ENCODE data around the gene ZGLP1.

Gene ZGLP1

GRCh38 chr19:10292789-10293636 is 16.6 kb downstream of the ZGLP1 start:
- H3K36me3 ChIP-seq: peaks cover 25% of the 10 kb centered on the region
- H3K9me3 ChIP-seq (ENCODE audit: severe bottlenecking): no peaks in the 10 kb centered on the region
- DNase-seq: peak; percentile 85
- TF ChIP-seq, protein P1, sequence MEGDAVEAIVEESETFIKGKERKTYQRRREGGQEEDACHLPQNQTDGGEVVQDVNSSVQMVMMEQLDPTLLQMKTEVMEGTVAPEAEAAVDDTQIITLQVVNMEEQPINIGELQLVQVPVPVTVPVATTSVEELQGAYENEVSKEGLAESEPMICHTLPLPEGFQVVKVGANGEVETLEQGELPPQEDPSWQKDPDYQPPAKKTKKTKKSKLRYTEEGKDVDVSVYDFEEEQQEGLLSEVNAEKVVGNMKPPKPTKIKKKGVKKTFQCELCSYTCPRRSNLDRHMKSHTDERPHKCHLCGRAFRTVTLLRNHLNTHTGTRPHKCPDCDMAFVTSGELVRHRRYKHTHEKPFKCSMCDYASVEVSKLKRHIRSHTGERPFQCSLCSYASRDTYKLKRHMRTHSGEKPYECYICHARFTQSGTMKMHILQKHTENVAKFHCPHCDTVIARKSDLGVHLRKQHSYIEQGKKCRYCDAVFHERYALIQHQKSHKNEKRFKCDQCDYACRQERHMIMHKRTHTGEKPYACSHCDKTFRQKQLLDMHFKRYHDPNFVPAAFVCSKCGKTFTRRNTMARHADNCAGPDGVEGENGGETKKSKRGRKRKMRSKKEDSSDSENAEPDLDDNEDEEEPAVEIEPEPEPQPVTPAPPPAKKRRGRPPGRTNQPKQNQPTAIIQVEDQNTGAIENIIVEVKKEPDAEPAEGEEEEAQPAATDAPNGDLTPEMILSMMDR (IDR thresholded peaks at IDR 0.05; ENCODE audit: low read depth, low read length): no peak
- peak overlapping the region; percentile 57 for H3K4me3 ChIP-seq (ENCODE audit: low read depth, low read length)
- H3K27me3 ChIP-seq (ENCODE audit: insufficient read depth, low read depth, severe bottlenecking): peaks cover 9% of the 10 kb centered on the region
- H3K27ac ChIP-seq: peak overlapping the region; percentile 87

DNA sequence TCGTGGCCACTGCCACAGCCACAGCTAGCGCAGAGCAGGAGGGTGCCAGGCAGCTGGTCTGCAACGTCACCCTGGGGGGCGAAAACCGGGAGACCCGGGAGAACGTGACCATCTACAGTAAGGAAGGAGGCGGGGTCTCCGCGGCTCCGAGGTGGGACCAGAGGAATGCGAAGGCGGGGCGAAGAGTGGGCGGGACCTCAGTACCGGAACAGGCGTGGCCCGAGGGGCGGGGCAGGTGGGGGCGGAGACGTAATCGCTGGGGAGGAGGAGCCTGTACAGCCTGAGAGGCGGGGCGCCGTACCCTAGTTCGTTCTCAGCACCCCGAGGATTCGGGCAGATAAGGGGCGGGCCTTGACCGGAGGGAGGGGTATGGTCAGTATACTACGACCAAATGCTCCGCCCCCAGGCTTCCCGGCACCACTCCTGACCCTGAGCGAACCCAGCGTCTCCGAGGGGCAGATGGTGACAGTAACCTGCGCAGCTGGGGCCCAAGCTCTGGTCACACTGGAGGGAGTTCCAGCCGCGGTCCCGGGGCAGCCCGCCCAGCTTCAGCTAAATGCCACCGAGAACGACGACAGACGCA is 17.3 kb downstream of the ZGLP1 start:
- Histone ChIP-seq H3K4me3 (ENCODE audit: low read depth, low read length) (peak overlapping the region; percentile 63), H3K27me3 (ENCODE audit: insufficient read depth, low read depth, severe bottlenecking) (peaks cover 9% of the 10 kb centered on the region), H3K27ac (peak overlapping the region; percentile 87), H3K9me3 (ENCODE audit: severe bottlenecking) (no peaks in the 10 kb centered on the region), H3K36me3 (peaks cover 25% of the 10 kb centered on the region)
- TF ChIP-seq, protein P1 (IDR thresholded peaks at IDR 0.05; ENCODE audit: low read depth, low read length): no peak
- peak; percentile 99 for DNase-seq

- Histone ChIP-seq H3K27ac (no peak overlapping the region), H3K36me3 (peaks cover 25% of the 10 kb centered on the region), H3K9me3 (ENCODE audit: severe bottlenecking) (no peaks in the 10 kb centered on the region), H3K4me3 (ENCODE audit: low read depth, low read length) (peak overlapping the region; percentile 63), H3K27me3 (ENCODE audit: insufficient read depth, low read depth, severe bottlenecking) (peaks cover 9% of the 10 kb centered on the region)
- DNase-seq: no peak
- TF ChIP-seq, protein P1 (IDR thresholded peaks at IDR 0.05; ENCODE audit: low read depth, low read length): no peak
Measured at GRCh38 chr19:10291554-10292205, 17.9 kb downstream of the ZGLP1 start.

DNA sequence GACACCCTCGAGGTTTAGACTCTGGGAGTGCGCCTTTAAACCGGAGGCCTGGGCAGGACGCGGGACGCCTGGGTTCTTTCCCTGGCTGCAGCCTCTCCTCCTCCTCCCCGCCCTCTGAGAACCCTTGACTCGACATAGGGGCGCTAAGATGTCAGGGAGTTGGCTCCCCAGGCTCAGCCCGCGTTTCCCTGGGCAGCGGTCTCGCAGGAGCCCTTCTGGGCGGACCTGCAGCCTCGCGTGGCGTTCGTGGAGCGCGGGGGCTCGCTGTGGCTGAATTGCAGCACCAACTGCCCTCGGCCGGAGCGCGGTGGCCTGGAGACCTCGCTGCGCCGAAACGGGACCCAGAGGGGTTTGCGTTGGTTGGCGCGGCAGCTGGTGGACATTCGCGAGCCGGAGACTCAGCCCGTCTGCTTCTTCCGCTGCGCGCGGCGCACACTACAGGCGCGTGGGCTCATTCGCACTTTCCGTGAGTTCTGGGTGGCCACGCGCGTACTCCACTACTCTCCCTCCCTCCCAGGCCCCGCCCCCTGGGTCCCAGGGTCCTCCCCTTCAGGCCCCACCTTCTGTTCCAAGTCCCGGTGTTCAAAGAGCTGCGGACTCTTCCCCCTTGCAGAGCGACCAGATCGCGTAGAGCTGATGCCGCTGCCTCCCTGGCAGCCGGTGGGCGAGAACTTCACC is 18.6 kb downstream of the ZGLP1 start:
- Histone ChIP-seq H3K9me3 (ENCODE audit: severe bottlenecking) (no peaks in the 10 kb centered on the region), H3K4me3 (ENCODE audit: low read depth, low read length) (peak overlapping the region; percentile 63), H3K27me3 (ENCODE audit: insufficient read depth, low read depth, severe bottlenecking) (peaks cover 9% of the 10 kb centered on the region), H3K36me3 (peaks cover 24% of the 10 kb centered on the region), H3K27ac (no peak overlapping the region)
- TF ChIP-seq, protein P1 (IDR thresholded peaks at IDR 0.05; ENCODE audit: low read depth, low read length): no peak
- DNase-seq: peak; percentile 80

DNA sequence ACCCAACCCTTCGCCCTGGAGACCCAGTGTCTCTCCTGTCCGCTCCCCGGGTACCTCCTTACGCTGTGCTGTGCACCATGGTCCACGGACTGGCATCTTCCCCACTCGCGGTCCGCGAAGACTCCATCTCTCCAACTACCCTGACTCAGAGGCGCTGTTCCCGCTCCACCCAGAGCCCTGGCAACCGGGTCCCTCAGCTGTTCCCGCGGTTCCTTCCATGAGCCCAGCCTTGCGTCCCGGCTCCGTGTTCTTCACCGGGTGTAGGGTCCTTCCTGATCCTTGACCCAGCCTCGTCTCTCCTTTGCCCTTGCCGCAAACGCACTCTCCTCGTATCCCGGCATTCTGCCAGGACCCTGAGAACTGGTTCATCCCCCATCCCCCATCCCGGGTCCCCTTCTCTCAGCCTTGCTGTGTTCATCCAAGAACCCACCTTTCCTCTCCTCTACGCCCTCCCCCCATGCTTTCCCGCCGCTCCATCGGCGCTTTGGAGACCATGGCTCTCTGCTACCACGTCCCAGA is 19.2 kb downstream of the ZGLP1 start:
- DNase-seq: no peak
- H3K9me3 ChIP-seq (ENCODE audit: severe bottlenecking): no peaks in the 10 kb centered on the region
- TF ChIP-seq, protein P1 (IDR thresholded peaks at IDR 0.05; ENCODE audit: low read depth, low read length): no peak
- no peak overlapping the region for H3K27ac ChIP-seq
- peaks cover 9% of the 10 kb centered on the region for H3K27me3 ChIP-seq (ENCODE audit: insufficient read depth, low read depth, severe bottlenecking)
- H3K36me3 ChIP-seq: peaks cover 20% of the 10 kb centered on the region
- H3K4me3 ChIP-seq (ENCODE audit: low read depth, low read length): peak overlapping the region; percentile 63
